ENCODE measurements around the gene STAT2. TPM values are rescaled to one million over a fixed set of nuclear protein-coding genes. Genes with fewer than 3 reads are reported as not detected.
"Not testable (repeated sequence)": the region's sequence is repeated elsewhere in the genome, so short reads cannot be mapped to it uniquely, and the experiment has no call there.

STAT2 gene
- polyA plus RNA-seq, 3 donors from 2014 or later = 49.5 to 78.1 (median 61.4) TPM

- peaks cover 23 to 53% (median 27%) of the 10 kb centered on the region in 3 donors for H3K36me3 Mint-ChIP-seq
- no peak overlapping the region for H3K27ac Mint-ChIP-seq
- H3K9me3 Mint-ChIP-seq = no peaks in the 10 kb centered on the region
- no peaks in the 10 kb centered on the region for H3K4me1 Mint-ChIP-seq
- H3K4me3 Mint-ChIP-seq = no peak overlapping the region
- H3K27me3 Mint-ChIP-seq (ENCODE audit: low read depth in 3 of 3) = peaks cover 0 to 2% (median 0%) of the 10 kb centered on the region in 3 donors
- no peak for DNase-seq
These were observed 13.2 kb downstream of the STAT2 start for GRCh38 chr12:56346675-56347074.

- H3K4me1 Mint-ChIP-seq = peaks cover 8 to 11% of the 10 kb centered on the region in 2 donors
These were observed 17.6 kb downstream of the STAT2 start for GRCh38 chr12:56342290-56342689.

GRCh38 chr12:56341616-56342015 lies 18.3 kb downstream of the STAT2 start:
- Mint-ChIP-seq H3K4me1 (peaks cover 8 to 11% of the 10 kb centered on the region in 2 donors), H3K9me3 (no peaks in the 10 kb centered on the region), H3K27ac (peak overlapping the region in 1 of 6 donors; percentile 67), H3K4me3 (no peak overlapping the region), H3K27me3 (ENCODE audit: low read depth in 3 of 3) (peaks cover 0 to 2% (median 0%) of the 10 kb centered on the region in 3 donors), H3K36me3 (peaks cover 12 to 26% (median 24%) of the 10 kb centered on the region in 3 donors)
- no peak for DNase-seq

More at GRCh38 chr12:56342290-56342689, 17.6 kb downstream of the STAT2 start:
- not testable (repeated sequence) for DNase-seq; H3K27ac Mint-ChIP-seq; H3K27me3 Mint-ChIP-seq (ENCODE audit: low read depth in 3 of 3); H3K9me3 Mint-ChIP-seq; H3K4me3 Mint-ChIP-seq
- peaks cover 12 to 26% (median 24%) of the 10 kb centered on the region in 3 donors for H3K36me3 Mint-ChIP-seq

GRCh38 chr12:56339158-56339422 lies 20.8 kb downstream of the STAT2 start:
- H3K4me1 Mint-ChIP-seq = peaks cover 13 to 17% of the 10 kb centered on the region in 2 donors
- no peak for DNase-seq
- peak overlapping the region in 2 of 5 donors; percentile 49 to 72 for H3K4me3 Mint-ChIP-seq
- H3K27ac Mint-ChIP-seq = peak overlapping the region; percentile 6 to 94 (median 74)
- no peaks in the 10 kb centered on the region for H3K9me3 Mint-ChIP-seq
- peaks cover 4 to 12% (median 12%) of the 10 kb centered on the region in 3 donors for H3K36me3 Mint-ChIP-seq
- H3K27me3 Mint-ChIP-seq (ENCODE audit: low read depth in 3 of 3) = peaks cover 4 to 8% (median 5%) of the 10 kb centered on the region in 3 donors

GRCh38 chr12:56338308-56339157 lies 21.4 kb downstream of the STAT2 start, which contains the start of gene IL23A:
TSS of gene IL23A (plus strand) at chr12:56338884. CDS start at chr12:56339045, 161 bp downstream.
- Mint-ChIP-seq H3K27ac (peak within 1 kb of the TSS; percentile 51 to 94 (median 93)), H3K9me3 (no peaks in the 10 kb centered on the region), H3K36me3 (peaks cover 4 to 6% (median 6%) of the 10 kb centered on the region in 3 donors), H3K4me3 (peak within 1 kb of the TSS; percentile 36 to 72 (median 55)), H3K4me1 (peaks cover 14 to 22% of the 10 kb centered on the region in 2 donors), H3K27me3 (ENCODE audit: low read depth in 3 of 3) (peaks cover 9 to 13% (median 10%) of the 10 kb centered on the region in 3 donors)
- peak in 2 of 3 donors; percentile 12 to 21 for DNase-seq

- H3K4me1 Mint-ChIP-seq = peaks cover 21 to 30% of the 10 kb centered on the region in 2 donors
- no peaks in the 10 kb centered on the region for H3K9me3 Mint-ChIP-seq
- DNase-seq = no peak
- H3K4me3 Mint-ChIP-seq = no peak overlapping the region
- H3K36me3 Mint-ChIP-seq = no peaks in the 10 kb centered on the region
- H3K27me3 Mint-ChIP-seq (ENCODE audit: low read depth in 3 of 3) = peaks cover 11 to 14% (median 13%) of the 10 kb centered on the region in 3 donors
- H3K27ac Mint-ChIP-seq = no peak overlapping the region
These were observed 22.1 kb downstream of the STAT2 start for GRCh38 chr12:56337753-56338251.

GRCh38 chr12:56336361-56337167 lies 23.3 kb downstream of the STAT2 start:
- peaks cover 14 to 16% (median 16%) of the 10 kb centered on the region in 3 donors for H3K27me3 Mint-ChIP-seq (ENCODE audit: low read depth in 3 of 3)
- peak overlapping the region in 2 of 5 donors; percentile 7 to 32 for H3K4me3 Mint-ChIP-seq
- peak overlapping the region in 4 of 6 donors; percentile 5 to 63 (median 18) for H3K27ac Mint-ChIP-seq
- no peaks in the 10 kb centered on the region for H3K36me3 Mint-ChIP-seq
- peaks cover 25 to 40% of the 10 kb centered on the region in 2 donors for H3K4me1 Mint-ChIP-seq
- no peaks in the 10 kb centered on the region for H3K9me3 Mint-ChIP-seq
- DNase-seq = no peak

- peaks cover 14 to 19% (median 16%) of the 10 kb centered on the region in 3 donors for H3K27me3 Mint-ChIP-seq (ENCODE audit: low read depth in 3 of 3)
- not testable (repeated sequence) for DNase-seq, H3K9me3 Mint-ChIP-seq, H3K4me3 Mint-ChIP-seq, H3K36me3 Mint-ChIP-seq
- peak overlapping the region in 1 of 6 donors; percentile 100 for H3K27ac Mint-ChIP-seq
- peaks cover 25 to 40% of the 10 kb centered on the region in 2 donors for H3K4me1 Mint-ChIP-seq
These were observed 24.4 kb downstream of the STAT2 start for GRCh38 chr12:56335527-56335926.

- peak overlapping the region; percentile 89 to 97 (median 95) for H3K4me3 Mint-ChIP-seq
- no peaks in the 10 kb centered on the region for H3K36me3 Mint-ChIP-seq
- H3K27ac Mint-ChIP-seq = peak overlapping the region; percentile 99 to 100 (median 100)
- peaks cover 14 to 19% (median 16%) of the 10 kb centered on the region in 3 donors for H3K27me3 Mint-ChIP-seq (ENCODE audit: low read depth in 3 of 3)
- DNase-seq = no peak
- H3K9me3 Mint-ChIP-seq = no peaks in the 10 kb centered on the region
- H3K4me1 Mint-ChIP-seq = peaks cover 25 to 40% of the 10 kb centered on the region in 2 donors
These were observed 25.5 kb downstream of the STAT2 start for GRCh38 chr12:56334490-56334793.

GRCh38 chr12:56333679-56334489 lies 26.0 kb downstream of the STAT2 start, which contains the start of gene PAN2:
TSS of gene PAN2 (minus strand) at chr12:56334000. CDS start at chr12:56333094, 906 bp downstream.
- Mint-ChIP-seq H3K36me3 (no peaks in the 10 kb centered on the region), H3K4me1 (peaks cover 23 to 38% of the 10 kb centered on the region in 2 donors), H3K9me3 (no peaks in the 10 kb centered on the region), H3K27ac (peak within 1 kb of the TSS; percentile 99 to 100 (median 100)), H3K4me3 (peak within 1 kb of the TSS; percentile 89 to 97 (median 95)), H3K27me3 (ENCODE audit: low read depth in 3 of 3) (peaks cover 14 to 19% (median 16%) of the 10 kb centered on the region in 3 donors)
- peak; percentile 95 for DNase-seq

GRCh38 chr12:56333197-56333678 lies 26.7 kb downstream of the STAT2 start:
- peak overlapping the region; percentile 89 to 97 (median 95) for H3K4me3 Mint-ChIP-seq
- no peak for DNase-seq
- H3K9me3 Mint-ChIP-seq = no peaks in the 10 kb centered on the region
- peaks cover 14 to 19% (median 16%) of the 10 kb centered on the region in 3 donors for H3K27me3 Mint-ChIP-seq (ENCODE audit: low read depth in 3 of 3)
- H3K36me3 Mint-ChIP-seq = no peaks in the 10 kb centered on the region
- peak overlapping the region; percentile 99 to 100 (median 100) for H3K27ac Mint-ChIP-seq
- peaks cover 18 to 32% of the 10 kb centered on the region in 2 donors for H3K4me1 Mint-ChIP-seq

- DNase-seq = no peak
- Mint-ChIP-seq H3K9me3 (no peaks in the 10 kb centered on the region), H3K27ac (peak overlapping the region; percentile 99 to 100 (median 100)), H3K4me3 (peak overlapping the region; percentile 89 to 97 (median 95)), H3K36me3 (peaks cover 0 to 3% (median 3%) of the 10 kb centered on the region in 3 donors), H3K27me3 (ENCODE audit: low read depth in 3 of 3) (peaks cover 14 to 19% (median 16%) of the 10 kb centered on the region in 3 donors), H3K4me1 (peaks cover 17 to 30% of the 10 kb centered on the region in 2 donors)
These were observed 27.3 kb downstream of the STAT2 start for GRCh38 chr12:56332512-56333196.

Measured in immature natural killer cell (primary cell).